SK-N-SH treated with all-trans-retinoic acid at 6 μM for 48 hours (cell line): Measurements from ENCODE around the gene CCDC57.
A peak's percentile ranks its signal among the peaks of the same experiment; 100 is the strongest.

Experiments
- ATAC-seq: fragments of 200-7000 bp; cut with Tn5 transposase; 3 replicates; pipeline ENCODE4 v1.9.1; 2020; ENCODE audit warnings: mild to moderate bottlenecking, moderate library complexity
- ARNTL ChIP-seq: fragments of 450-650 bp; formaldehyde crosslinking; IDR thresholded peaks from 2 replicates; pipeline ENCODE4 v1.5.0; 2020; ENCODE audit warnings: low read depth, mild to moderate bottlenecking, moderate library complexity, borderline replicate concordance
- BACH2 ChIP-seq: fragments of 250-450 bp; sonication (Bioruptor Pico); IDR thresholded peaks from 2 replicates; pipeline ENCODE4 v1.9.0; 2021; ENCODE audit warnings: mild to moderate bottlenecking, borderline replicate concordance
- CSDC2 ChIP-seq: fragments of 250-450 bp; sonication (Bioruptor Pico); IDR thresholded peaks from 2 replicates; pipeline ENCODE4 v1.5.0; 2020; ENCODE audit warnings: mild to moderate bottlenecking, moderate library complexity
- ESRRG ChIP-seq: fragments of 250-450 bp; sonication (Bioruptor Pico); IDR thresholded peaks from 2 replicates; pipeline ENCODE4 v1.6.1; 2021; ENCODE audit warnings: mild to moderate bottlenecking
- GLIS3 ChIP-seq: fragments of 250-450 bp; sonication (Bioruptor Pico); IDR thresholded peaks from 2 replicates; pipeline ENCODE4 v1.5.0; 2020; ENCODE audit warnings: mild to moderate bottlenecking, moderate library complexity
- ISL1 ChIP-seq: fragments of 250-450 bp; sonication (Bioruptor Pico); IDR thresholded peaks from 2 replicates; pipeline ENCODE4 v2.1.2; 2022; ENCODE audit warnings: mild to moderate bottlenecking, moderate library complexity
- OSR1 ChIP-seq: fragments of 250-450 bp; sonication (Bioruptor Pico); IDR thresholded peaks from 2 replicates; pipeline ENCODE4 v1.8.0; 2022; ENCODE audit warnings: moderate library complexity, mild to moderate bottlenecking, inconsistent platforms
- PPARA ChIP-seq: fragments of 250-450 bp; sonication (Bioruptor Pico); IDR thresholded peaks from 2 replicates; pipeline ENCODE4 v1.5.0; 2020; ENCODE audit warnings: mild to moderate bottlenecking, borderline replicate concordance
- RARB ChIP-seq: fragments of 250-450 bp; sonication (Bioruptor Pico); IDR thresholded peaks from 2 replicates; pipeline ENCODE4 v1.8.0; 2021; ENCODE audit warnings: mild to moderate bottlenecking, moderate library complexity
- SNAI2 ChIP-seq: fragments of 250-450 bp; sonication (Bioruptor Pico); IDR thresholded peaks from 2 replicates; pipeline ENCODE4 v1.5.0; 2020; ENCODE audit warnings: mild to moderate bottlenecking, moderate library complexity
- TCF4 ChIP-seq: fragments of 250-450 bp; sonication (Bioruptor Pico); IDR thresholded peaks from 2 replicates; pipeline ENCODE4 v1.8.0; 2021; ENCODE audit warnings: mild to moderate bottlenecking, moderate library complexity, borderline replicate concordance
- TOX ChIP-seq: fragments of 250-450 bp; sonication (Bioruptor Pico); IDR thresholded peaks from 2 replicates; pipeline ENCODE4 v1.8.0; 2021; ENCODE audit warnings: mild to moderate bottlenecking, moderate library complexity, borderline replicate concordance
- ZC3H10 ChIP-seq: fragments of 250-450 bp; sonication (Bioruptor Pico); IDR thresholded peaks from 2 replicates; pipeline ENCODE4 v1.5.1; 2021; ENCODE audit warnings: mild to moderate bottlenecking, moderate library complexity
- ZFP3 ChIP-seq: fragments of 250-450 bp; sonication (Bioruptor Pico); IDR thresholded peaks from 2 replicates; pipeline ENCODE4 v1.5.0; 2020; ENCODE audit warnings: mild to moderate bottlenecking, moderate library complexity
- ZFP30 ChIP-seq: fragments of 450-650 bp; formaldehyde crosslinking; IDR thresholded peaks from 2 replicates; pipeline ENCODE4 v1.5.0; 2022; ENCODE audit warnings: mild to moderate bottlenecking, moderate library complexity
- ZNF565 ChIP-seq: fragments of 450-650 bp; formaldehyde crosslinking; conservative IDR thresholded peaks from 2 replicates; pipeline ENCODE4 v1.5.0; 2020; ENCODE audit warnings: low read depth, mild to moderate bottlenecking, moderate library complexity
- ZNF70 ChIP-seq: fragments of 450-650 bp; formaldehyde crosslinking; IDR thresholded peaks from 2 replicates; pipeline ENCODE4 v1.5.0; 2020; ENCODE audit warnings: mild to moderate bottlenecking, moderate library complexity
- ZNF8 ChIP-seq: fragments of 450-650 bp; formaldehyde crosslinking; IDR thresholded peaks from 2 replicates; pipeline ENCODE4 v1.5.0; 2020; ENCODE audit warnings: mild to moderate bottlenecking, moderate library complexity
- TF ChIP-seq, protein P1 (sequence below): fragments of 250-450 bp; sonication (Bioruptor Pico); IDR thresholded peaks from 2 replicates; pipeline ENCODE4 v1.5.0; 2020; ENCODE audit warnings: mild to moderate bottlenecking, moderate library complexity
- TF ChIP-seq, protein P2 (sequence below): fragments of 250-450 bp; sonication (Bioruptor Pico); IDR thresholded peaks from 2 replicates; pipeline ENCODE4 v1.5.1; 2021; ENCODE audit warnings: mild to moderate bottlenecking, moderate library complexity
- TF ChIP-seq, protein P3 (sequence below): fragments of 250-450 bp; sonication (Bioruptor Pico); IDR thresholded peaks from 2 replicates; pipeline ENCODE4 v1.5.1; 2020; ENCODE audit warnings: low read depth, mild to moderate bottlenecking, moderate library complexity
- TF ChIP-seq, protein P4 (sequence below): fragments of 250-450 bp; sonication (Bioruptor Pico); IDR thresholded peaks from 2 replicates; pipeline ENCODE4 v1.8.0; 2020; ENCODE audit warnings: mild to moderate bottlenecking, moderate library complexity, borderline replicate concordance
- TF ChIP-seq, protein P5 (sequence below): fragments of 250-450 bp; sonication (Bioruptor Pico); IDR thresholded peaks from 2 replicates; pipeline ENCODE4 v1.8.0; 2021; ENCODE audit warnings: low read depth, mild to moderate bottlenecking, moderate library complexity, borderline replicate concordance

The CCDC57 gene

DNA sequence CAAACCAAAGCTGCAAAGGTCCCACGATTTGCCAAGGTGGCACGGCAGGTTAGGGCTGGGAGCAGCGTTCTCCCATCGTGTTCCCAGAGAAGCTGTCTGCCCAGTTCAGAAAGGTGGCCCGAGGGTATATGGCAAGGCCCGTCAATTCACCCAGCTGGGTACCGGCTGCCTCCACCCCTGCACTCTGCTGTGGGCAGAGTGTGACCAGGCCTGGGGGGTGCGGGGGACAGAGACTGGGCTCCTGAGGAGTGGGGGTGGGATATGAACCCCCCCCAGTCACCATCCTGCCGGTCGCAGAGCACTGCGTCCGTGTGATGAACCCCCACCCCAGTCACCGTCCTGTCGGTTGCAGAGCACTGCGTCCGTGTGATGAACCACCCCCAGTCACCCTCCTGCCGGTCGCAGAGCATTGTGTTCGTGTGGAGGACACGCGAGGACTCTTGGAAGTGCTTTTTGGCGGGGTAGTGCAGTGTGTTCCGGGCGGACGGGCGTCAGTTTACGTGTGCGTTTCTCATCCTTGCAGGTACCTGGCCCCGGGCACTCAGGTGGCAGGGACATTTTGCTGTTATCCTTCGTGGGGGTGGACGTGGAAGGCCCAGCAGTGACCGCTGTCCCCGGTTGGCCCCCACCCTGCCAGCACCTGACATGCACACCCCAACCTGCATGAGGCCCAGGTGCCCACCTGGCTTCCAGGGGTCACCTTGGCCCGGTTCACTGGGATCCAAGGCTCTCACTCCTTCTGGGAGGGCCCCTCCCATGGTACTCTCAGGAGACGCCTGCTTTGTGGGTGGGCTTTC is 111.9 kb downstream of the CCDC57 start:
- no peak for ATAC-seq
- no peak for TF ChIP-seq CSDC2 (CRISPR knock-in tag)
- no peak for TF ChIP-seq ZNF565 (CRISPR knock-in tag)

DNA sequence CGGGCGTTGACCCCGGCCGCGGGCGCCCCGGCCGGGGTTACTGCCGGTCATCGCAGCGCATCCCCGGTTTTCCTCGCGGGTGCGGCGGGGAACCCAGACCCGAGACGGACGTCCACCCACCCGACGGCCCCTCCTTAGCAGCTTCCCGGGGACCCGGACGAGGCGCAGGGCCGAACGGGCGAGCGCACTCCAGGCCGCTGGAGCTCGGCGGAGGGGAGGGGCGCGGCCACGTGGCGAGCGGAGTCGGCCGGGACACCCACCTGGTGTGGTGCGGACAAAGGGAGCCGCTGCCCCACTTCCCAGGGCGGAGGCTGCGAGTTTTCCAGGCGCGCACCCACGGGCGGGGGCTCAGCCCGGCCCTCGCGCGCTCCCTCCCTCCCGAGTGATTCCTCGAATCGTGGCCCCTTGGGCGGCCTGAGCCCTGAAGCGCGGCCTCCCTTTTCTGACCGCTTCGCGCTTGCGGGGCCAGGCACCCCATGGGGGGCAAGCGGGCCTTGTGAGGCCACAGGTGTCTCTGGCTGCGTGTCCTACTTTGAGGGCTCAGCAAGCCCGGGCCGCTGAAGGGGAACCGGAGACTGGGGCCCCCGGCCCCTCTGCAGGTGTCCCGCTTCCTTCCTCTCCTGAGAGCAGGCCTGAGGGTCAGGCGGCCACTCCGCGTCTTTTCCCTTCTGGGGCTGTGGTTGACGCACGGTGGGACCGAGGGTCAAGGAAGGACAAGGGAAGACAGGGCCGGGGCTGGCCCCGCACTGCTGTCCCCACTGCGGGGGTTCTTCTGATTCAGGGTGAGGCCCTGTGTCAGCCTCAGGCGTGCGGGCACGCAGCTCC is 113.5 kb downstream of the CCDC57 start:
- peak; percentile 19 for ATAC-seq
- peak; percentile 60; the same call in 1 of the 2 replicates for TF ChIP-seq CSDC2 (CRISPR knock-in tag)
- no peak for TF ChIP-seq TOX (CRISPR knock-in tag)
- no peak for TF ChIP-seq TCF4 (CRISPR knock-in tag)
- no peak for TF ChIP-seq ZNF70 (CRISPR knock-in tag)
- TF ChIP-seq ISL1 (CRISPR knock-in tag): no peak
- TF ChIP-seq, protein P1, sequence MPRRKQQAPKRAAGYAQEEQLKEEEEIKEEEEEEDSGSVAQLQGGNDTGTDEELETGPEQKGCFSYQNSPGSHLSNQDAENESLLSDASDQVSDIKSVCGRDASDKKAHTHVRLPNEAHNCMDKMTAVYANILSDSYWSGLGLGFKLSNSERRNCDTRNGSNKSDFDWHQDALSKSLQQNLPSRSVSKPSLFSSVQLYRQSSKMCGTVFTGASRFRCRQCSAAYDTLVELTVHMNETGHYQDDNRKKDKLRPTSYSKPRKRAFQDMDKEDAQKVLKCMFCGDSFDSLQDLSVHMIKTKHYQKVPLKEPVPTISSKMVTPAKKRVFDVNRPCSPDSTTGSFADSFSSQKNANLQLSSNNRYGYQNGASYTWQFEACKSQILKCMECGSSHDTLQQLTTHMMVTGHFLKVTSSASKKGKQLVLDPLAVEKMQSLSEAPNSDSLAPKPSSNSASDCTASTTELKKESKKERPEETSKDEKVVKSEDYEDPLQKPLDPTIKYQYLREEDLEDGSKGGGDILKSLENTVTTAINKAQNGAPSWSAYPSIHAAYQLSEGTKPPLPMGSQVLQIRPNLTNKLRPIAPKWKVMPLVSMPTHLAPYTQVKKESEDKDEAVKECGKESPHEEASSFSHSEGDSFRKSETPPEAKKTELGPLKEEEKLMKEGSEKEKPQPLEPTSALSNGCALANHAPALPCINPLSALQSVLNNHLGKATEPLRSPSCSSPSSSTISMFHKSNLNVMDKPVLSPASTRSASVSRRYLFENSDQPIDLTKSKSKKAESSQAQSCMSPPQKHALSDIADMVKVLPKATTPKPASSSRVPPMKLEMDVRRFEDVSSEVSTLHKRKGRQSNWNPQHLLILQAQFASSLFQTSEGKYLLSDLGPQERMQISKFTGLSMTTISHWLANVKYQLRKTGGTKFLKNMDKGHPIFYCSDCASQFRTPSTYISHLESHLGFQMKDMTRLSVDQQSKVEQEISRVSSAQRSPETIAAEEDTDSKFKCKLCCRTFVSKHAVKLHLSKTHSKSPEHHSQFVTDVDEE: no peak
- TF ChIP-seq ZC3H10 (CRISPR knock-in tag): no peak
- TF ChIP-seq, protein P2, sequence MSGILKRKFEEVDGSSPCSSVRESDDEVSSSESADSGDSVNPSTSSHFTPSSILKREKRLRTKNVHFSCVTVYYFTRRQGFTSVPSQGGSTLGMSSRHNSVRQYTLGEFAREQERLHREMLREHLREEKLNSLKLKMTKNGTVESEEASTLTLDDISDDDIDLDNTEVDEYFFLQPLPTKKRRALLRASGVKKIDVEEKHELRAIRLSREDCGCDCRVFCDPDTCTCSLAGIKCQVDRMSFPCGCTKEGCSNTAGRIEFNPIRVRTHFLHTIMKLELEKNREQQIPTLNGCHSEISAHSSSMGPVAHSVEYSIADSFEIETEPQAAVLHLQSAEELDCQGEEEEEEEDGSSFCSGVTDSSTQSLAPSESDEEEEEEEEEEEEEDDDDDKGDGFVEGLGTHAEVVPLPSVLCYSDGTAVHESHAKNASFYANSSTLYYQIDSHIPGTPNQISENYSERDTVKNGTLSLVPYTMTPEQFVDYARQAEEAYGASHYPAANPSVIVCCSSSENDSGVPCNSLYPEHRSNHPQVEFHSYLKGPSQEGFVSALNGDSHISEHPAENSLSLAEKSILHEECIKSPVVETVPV: no peak
- TF ChIP-seq, protein P3, sequence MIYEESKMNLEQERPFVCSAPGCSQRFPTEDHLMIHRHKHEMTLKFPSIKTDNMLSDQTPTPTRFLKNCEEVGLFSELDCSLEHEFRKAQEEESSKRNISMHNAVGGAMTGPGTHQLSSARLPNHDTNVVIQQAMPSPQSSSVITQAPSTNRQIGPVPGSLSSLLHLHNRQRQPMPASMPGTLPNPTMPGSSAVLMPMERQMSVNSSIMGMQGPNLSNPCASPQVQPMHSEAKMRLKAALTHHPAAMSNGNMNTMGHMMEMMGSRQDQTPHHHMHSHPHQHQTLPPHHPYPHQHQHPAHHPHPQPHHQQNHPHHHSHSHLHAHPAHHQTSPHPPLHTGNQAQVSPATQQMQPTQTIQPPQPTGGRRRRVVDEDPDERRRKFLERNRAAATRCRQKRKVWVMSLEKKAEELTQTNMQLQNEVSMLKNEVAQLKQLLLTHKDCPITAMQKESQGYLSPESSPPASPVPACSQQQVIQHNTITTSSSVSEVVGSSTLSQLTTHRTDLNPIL (CRISPR knock-in tag): no peak
- TF ChIP-seq PPARA (CRISPR knock-in tag): no peak
- TF ChIP-seq, protein P4, sequence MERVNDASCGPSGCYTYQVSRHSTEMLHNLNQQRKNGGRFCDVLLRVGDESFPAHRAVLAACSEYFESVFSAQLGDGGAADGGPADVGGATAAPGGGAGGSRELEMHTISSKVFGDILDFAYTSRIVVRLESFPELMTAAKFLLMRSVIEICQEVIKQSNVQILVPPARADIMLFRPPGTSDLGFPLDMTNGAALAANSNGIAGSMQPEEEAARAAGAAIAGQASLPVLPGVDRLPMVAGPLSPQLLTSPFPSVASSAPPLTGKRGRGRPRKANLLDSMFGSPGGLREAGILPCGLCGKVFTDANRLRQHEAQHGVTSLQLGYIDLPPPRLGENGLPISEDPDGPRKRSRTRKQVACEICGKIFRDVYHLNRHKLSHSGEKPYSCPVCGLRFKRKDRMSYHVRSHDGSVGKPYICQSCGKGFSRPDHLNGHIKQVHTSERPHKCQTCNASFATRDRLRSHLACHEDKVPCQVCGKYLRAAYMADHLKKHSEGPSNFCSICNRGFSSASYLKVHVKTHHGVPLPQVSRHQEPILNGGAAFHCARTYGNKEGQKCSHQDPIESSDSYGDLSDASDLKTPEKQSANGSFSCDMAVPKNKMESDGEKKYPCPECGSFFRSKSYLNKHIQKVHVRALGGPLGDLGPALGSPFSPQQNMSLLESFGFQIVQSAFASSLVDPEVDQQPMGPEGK (CRISPR knock-in tag): no peak
- no peak for TF ChIP-seq RARB (CRISPR knock-in tag)
- TF ChIP-seq ZNF8 (CRISPR knock-in tag): no peak
- TF ChIP-seq GLIS3 (CRISPR knock-in tag): 0 out of 2 replicates have a peak, but pooled peaks have one; percentile 17
- TF ChIP-seq, protein P5, sequence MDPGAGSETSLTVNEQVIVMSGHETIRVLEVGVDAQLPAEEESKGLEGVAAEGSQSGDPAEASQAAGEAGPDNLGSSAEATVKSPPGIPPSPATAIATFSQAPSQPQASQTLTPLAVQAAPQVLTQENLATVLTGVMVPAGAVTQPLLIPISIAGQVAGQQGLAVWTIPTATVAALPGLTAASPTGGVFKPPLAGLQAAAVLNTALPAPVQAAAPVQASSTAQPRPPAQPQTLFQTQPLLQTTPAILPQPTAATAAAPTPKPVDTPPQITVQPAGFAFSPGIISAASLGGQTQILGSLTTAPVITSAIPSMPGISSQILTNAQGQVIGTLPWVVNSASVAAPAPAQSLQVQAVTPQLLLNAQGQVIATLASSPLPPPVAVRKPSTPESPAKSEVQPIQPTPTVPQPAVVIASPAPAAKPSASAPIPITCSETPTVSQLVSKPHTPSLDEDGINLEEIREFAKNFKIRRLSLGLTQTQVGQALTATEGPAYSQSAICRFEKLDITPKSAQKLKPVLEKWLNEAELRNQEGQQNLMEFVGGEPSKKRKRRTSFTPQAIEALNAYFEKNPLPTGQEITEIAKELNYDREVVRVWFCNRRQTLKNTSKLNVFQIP (CRISPR knock-in tag): peak; percentile 50; the same call in 1 of the 2 replicates
- no peak for TF ChIP-seq BACH2 (CRISPR knock-in tag)
- no peak for TF ChIP-seq ARNTL
- no peak for TF ChIP-seq ESRRG (CRISPR knock-in tag)
- TF ChIP-seq SNAI2: no peak; the same call in 1 of the 2 replicates
- no peak for TF ChIP-seq ZNF565 (CRISPR knock-in tag)
- peak; percentile 34; the same call in 1 of the 2 replicates for TF ChIP-seq ZFP3 (CRISPR knock-in tag)
- TF ChIP-seq ZFP30 (CRISPR knock-in tag): no peak
- TF ChIP-seq OSR1 (CRISPR knock-in tag): no peak
